SKM-1 treated with dmso at 0.1 percent for 144 hours (cell line): ENCODE results near the gene VCY.
"Not testable (repeated sequence)": the region's sequence is repeated elsewhere in the genome, so short reads cannot be mapped to it uniquely, and the experiment has no call there.

Experiments
- DNase-seq: peaks from one replicate; lab custom pipeline; 2025; ENCODE audit not compliant: unreplicated experiment; lab: John Stamatoyannopoulos, UW

Gene VCY

GRCh38 chrY:13986373-13986772, at the start of gene VCY:
VCY (minus strand) TSS chrY:13986473; CDS start chrY:13986440, 33 bp downstream.
- DNase-seq, result not testable (repeated sequence)

- not testable (repeated sequence) for DNase-seq
Observed at GRCh38 chrY:14030395-14030794, 44.1 kb upstream of the VCY start.

GRCh38 chrY:14011916-14012315, 25.6 kb upstream of the VCY start:
- not testable (repeated sequence) for DNase-seq

- not testable (repeated sequence) for DNase-seq
Observed at GRCh38 chrY:13942406-13942805, 43.9 kb downstream of the VCY start.
